ENCODE measurements around the gene UBL7.

The UBL7 gene

DNA sequence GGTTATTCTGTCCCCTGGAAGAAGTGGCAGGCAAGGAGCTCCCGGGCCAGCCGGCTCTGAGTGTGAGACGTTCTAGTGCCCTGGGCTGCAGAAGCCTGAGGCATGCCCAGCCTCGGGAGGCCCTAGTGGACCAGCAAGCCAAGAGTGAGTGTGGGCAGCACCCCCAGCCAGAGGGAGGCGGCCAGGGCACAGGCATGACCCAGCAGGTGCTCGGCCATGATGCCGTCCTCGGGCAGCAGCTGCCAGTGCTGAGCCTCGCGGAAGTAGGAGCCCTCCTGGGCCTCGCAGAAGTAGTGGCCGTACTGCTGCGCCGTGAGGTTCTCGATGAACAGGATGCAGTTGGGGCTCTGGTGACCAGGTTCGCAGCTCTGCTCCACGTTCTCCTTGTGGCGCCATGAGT lies 50.5 kb downstream of the UBL7 start:
- no peak for DNase-seq (ENCODE audit: insufficient read length, low spot score)
- no peak for FAIRE-seq

DNA sequence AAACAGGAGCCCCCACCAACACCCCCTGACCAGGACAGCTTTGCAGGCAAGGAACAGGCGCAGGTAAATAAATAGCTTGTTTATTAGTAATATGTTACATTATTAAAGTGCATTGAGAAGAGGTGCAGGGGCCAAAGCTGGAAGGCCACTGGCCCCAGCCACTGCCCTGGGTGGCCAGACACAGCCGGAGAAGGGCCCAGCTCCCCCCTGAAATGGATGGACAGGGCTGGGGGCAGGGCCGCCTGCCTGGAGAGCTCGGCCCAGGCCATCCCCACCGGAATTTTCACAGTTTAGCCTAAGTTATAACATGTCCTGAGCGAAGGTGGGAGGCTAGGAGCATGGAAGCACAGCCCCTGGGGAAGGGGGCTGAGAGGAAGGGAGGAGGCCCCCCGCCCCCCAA lies 51.7 kb downstream of the UBL7 start:
- DNase-seq (ENCODE audit: insufficient read length, low spot score) = no peak
- no peak for FAIRE-seq

DNA sequence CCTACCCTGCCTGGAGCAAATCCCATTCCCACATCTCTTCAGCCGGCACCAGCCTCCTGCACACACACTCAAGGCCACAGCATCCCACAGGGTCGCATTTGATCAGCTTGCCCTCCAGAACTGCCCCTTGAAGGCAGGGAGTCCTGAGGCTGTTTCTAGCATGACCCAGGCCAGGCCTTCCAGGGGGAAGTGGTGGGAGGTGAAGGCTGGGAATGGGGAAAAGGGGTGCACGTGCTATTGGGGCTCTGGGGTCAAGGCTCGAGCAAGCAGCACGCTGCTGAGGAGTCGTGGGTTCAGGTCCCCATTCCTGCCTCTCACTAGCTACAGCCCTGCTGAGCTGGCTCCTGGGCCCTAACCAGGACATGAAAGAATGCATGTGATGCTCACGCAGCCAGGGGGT lies 52.1 kb downstream of the UBL7 start:
- DNase-seq (ENCODE audit: insufficient read length, low spot score) (no peak), FAIRE-seq (no peak)

DNA sequence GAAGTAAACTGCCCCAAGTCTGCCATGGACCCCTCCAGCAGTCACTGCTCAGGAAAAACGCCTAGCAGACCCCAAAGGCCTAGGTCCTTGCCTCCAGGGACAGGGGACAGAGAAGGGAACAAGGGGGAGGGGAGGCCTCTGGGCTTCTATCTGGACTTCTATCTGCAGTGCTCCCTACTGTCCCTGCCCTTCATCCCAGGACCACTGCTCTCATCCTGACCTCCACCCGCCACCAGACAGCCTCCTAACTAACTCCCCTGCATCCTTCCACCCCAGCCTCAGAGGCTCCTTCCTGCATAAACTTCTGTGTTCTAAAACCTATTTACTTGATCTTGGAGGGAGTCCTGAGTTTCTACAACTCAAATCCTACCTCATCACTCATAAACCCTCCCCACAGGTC lies 52.6 kb downstream of the UBL7 start:
- no peak for FAIRE-seq

DNA sequence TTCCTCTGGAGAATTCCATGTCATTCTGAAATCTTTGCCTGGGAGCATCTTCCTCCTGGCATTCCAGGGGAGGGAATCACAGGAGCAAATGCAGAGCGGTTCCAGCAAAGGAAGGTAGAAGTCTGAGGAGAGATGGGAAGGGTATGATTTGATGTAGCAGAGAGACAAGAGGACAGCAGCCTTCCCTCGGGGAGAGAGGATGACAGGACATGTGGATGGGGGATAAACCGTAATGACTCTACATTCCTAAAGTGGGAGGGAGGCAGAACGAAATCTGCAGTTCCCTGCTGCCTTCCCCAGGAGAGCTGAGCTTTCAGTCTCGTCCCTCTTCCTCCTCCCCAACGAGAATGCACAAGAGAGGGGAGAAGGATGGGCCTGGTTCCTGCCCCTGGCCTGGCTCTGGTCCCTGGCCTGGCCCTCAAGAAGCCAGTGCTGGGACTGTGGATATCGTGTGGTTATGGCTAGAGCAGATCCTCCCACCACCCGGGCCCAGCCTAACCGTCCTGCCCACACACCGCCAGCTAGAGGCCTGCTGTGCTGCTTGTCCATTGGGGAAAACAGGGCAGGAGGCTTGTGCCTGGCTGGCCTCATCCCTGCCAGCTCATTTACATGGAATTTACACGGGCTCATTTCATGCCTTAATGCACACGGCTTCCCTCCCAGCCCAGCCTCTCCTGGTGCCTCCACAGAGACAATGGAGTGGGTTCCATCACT lies 53.8 kb downstream of the UBL7 start:
- DNase-seq (ENCODE audit: insufficient read length, low spot score) = no peak

More for the DNA sequence above, 52.6 kb downstream of the UBL7 start:
- DNase-seq (ENCODE audit: insufficient read length, low spot score) = no peak

DNA sequence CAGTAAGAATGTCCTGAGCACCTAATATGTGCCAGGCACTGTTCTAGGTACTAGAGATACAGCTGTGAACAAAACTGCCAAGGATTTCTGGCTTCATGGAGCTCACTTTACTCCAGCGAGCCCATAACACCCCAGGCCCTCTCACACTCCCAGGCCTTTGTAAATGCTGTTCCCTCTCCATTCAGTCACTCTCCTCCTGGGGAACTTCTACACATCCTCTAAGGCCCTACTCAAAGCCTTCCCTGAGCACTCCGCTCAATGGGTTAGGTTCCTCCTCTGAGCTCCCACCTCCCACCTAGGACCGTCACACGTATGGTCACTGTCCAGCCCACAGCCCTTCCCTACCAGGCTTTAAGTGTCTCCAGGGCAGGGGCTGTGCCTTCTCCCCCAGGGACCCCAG lies 54.4 kb downstream of the UBL7 start:
- FAIRE-seq (no peak), DNase-seq (ENCODE audit: insufficient read length, low spot score) (no peak)

More for the DNA sequence above, 53.8 kb downstream of the UBL7 start:
- FAIRE-seq = no peak

DNA sequence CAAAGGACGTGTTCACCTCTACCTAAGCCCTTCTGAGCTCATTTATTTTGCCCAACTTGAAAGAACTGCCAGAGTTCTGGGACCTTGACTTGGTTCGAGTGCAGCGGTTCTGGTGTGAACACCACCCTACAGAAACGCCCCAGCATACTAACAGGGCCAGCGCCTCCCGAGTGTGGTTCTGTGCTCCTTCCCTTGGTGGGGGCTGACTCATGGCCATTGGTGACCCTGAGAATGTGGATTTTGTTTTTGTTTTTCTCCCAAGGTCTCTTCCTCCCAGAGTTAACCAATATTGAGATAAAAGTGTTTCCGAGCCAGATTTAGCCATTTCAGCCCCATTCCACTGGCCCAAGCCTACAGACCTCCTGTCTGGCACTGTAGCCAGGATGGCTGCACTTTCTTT lies 55.1 kb downstream of the UBL7 start:
- DNase-seq (ENCODE audit: insufficient read length, low spot score) (no peak), FAIRE-seq (peak; percentile 51)

DNA sequence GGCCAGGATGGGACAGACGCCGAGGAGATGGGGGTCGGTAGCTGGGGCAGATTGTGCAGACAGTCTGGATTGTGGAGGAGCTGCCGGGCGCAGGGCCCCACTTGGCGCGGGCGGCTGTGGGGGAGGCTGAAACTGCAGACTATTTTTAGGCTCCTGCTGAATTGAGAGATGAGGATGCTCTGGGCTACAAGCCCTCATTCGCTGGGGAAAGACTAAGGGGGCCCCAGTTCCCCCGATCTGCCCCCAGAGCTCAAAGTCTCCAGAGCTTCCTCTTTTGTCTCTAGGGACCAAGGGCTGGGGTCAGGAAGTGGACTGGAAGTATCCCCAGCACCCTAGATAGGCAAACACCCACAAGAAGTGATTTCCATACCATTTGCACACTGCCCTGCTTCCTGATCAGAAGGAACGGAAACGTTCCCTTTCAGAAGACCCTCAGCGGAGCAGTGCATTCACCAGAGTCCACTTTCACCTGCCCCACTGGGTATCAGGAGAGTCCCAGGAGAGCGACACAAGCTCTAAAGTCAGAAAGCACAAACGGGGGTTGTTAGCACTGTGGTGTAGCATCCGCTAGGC lies 56.9 kb downstream of the UBL7 start:
- FAIRE-seq (peak; percentile 93), DNase-seq (ENCODE audit: insufficient read length, low spot score) (peak; percentile 82)

DNA sequence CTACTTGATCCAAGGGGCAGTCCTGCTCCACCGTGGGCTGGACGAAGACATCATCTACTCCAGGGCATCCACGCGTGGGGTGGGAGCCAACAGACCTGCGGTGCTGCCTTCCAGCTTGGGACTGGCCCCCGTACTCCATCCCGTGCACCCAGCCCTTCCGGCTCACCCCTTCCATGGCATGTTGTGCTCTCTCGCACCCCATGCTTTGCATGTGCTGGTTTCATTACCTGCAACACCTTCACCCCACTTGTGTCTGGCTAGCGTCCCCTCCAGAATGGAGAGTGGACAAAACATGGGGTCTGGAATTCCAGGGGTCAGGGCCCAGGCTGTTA lies 57.4 kb downstream of the UBL7 start:
- DNase-seq (ENCODE audit: insufficient read length, low spot score) (no peak), FAIRE-seq (no peak)

DNA sequence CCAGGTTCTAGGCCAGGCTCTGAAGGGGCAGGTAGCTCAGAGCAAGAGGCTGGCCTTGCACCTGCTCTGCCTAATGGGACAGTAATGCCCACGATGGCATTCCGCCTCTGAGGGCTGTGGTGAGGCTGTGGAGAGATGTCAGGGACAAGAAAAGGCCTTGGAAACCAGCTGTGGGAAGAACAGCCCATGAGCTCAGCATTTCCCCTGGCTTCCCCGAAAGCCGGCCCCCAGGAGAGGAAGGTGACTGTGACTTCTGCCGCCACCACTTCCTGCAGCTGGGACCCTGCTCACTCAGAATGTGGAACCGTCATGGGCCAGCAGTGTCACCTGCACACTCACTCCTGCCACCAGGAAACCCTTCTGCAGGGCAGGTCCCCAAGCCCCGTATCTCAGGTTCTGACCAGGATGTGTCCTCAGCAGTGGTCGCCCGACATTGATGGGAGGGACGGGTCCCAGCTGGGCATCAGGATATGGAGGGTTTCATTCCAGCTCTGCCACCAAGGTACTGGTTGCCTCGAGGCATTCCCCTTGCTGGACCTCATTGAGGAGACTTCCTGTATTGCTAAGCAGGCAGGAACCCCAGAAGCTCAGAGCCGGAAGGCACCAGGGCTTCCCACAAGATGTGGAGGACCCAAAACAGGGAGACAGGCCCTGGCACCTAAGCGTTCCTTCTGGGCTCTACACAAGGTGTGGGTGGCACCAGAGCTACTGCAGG lies 57.9 kb downstream of the UBL7 start:
- DNase-seq (ENCODE audit: insufficient read length, low spot score) = peak; percentile 50
- FAIRE-seq = peak; percentile 94

DNA sequence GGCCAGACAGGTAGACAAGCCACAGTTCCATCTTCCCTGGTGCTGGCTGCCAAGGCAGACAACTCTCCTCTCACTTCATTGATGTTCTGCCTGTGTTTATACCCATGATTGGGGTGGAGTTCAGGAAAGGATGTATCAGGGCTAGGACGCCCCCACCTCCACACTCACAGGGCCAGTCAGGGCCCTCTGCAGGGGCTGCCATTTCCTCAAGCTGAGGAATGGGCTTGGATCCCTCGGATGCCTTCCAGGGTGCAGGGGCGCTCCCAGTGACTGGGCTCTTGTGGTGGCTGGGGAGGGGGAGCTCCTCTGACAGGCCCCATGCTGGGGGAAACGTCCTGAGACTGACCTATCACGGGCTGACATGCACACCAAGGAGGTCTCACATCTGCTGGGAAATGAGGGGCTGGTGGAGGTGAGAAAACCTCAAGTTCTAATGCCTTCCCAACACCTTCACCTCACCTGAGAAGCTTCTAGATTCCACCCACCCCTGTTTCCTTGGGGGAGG lies 58.6 kb downstream of the UBL7 start:
- DNase-seq (ENCODE audit: insufficient read length, low spot score) (no peak), FAIRE-seq (no peak)

DNA sequence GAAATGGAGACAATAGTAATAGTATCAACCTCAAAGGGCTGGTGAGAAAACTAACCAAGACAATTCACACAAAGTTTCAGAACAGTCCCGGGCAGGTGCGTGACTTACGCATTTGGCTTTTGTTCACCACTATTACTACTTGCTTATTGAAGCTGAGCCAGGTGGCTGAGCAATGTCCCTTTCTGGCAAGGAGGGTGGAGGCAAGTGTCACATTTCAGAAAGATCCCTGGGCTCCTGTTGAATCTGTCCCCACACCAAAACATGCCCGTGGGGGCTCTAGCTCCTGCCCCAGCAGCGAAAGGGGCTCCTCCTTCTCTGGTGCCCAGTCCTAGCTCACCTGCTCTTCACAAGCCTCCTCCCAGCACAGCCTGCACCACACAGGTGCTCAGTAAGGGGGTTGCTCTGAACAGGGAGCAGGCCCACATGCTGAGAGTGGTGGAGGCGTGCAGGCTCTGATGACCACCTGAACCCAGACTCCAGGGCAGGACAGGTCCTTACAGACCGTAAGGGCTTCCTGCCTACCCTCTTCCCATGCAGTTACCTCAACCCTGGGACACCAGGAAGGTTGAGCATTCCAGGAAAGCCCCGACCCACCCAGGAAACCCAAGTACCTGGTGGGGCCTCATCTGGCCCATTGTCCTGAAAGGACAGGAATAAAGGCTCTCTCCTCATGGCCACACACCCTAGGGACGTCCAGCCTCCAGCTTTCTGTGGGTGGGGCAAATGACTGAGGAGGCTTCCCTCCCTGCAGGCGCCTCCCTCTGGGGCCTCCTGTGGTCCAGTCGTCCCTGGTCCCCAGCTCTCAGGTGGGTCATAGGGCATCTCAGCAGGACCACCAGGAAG lies 59.8 kb downstream of the UBL7 start:
- FAIRE-seq (peak; percentile 93), DNase-seq (ENCODE audit: insufficient read length, low spot score) (no peak)

DNA sequence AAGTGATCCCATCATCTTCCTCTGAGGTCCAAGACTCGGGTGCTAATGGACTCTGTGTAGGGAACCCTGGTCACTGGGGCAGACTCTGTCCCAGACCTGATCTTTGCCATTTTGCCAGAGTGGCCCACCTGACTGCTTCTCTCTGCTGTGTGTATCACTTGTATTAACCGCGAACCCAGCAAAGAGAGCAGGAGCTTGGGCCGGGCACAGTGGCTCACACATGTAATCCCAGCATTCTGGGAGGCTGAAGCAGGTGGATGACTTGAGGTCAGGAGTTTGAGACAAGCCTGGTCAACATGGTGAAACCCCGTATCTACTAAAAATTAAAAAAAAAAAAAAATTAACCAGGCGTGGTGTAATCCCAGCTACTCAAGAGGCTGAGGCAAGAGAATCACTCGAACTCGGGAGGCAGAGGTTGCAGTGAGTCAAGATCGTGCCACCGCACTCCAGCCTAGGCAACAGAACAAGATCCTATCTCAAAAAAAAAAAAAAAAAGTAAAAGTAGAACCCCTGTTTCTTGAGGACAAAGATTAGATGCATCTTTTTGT lies 60.6 kb downstream of the UBL7 start:
- DNase-seq (ENCODE audit: insufficient read length, low spot score) = no peak
- FAIRE-seq = no peak

DNA sequence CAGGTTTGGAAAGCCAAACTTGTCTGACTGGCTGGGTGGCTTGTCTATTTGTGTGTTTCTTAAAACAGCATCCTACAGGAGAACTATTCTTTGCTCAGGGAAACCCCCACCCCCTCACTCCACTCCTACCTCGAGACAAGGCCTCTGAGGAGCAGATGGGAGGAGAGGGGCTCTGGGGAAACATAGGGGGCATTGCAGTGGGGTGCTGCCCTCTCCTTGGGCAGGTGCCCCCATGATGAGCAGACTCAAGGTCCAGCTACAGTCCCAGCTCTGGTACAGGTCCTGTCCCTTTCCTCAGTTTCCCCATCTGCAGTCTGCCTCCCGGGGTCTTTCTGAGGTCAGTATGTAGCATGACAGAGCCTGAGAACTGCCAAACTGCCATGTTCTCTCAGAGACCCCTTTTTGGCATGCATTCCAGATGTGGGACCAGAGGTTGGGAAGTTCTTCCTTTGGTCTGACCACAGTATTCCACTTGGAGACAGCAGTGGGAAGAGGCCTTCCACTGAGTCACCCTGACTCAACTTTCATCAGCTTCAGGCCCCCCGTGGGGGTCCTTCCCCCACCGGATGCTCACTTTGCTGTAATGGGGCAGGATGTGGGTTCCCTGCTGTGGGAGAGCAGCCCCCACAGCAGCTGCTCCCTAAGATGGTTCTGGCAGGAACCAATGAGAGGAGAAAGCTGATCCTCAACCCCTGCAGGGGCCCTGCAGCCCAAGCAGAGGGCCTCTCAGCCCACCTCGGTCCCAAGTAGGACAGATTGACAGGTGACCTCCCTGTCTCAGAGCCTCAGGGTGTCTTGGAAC lies 61.2 kb downstream of the UBL7 start:
- peak; percentile 87 for FAIRE-seq
- no peak for DNase-seq (ENCODE audit: insufficient read length, low spot score)

DNA sequence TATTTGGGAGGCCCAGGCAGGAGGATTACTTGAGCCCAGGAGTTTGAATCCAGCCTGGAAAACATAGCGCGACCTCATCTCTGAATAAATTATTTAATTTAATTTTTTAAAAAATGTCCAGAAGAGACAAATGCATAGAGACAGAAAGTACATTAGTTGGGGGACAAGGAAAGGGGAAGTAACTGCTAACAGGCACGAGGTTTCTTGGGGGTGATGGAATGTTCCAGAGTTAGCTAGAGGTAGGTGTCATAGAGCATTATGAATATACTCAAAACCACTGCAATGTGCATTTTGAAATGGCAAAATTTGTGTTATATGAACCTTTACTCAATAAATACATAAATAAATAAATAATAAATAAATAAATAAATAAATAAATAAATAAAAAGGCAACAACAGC lies 61.9 kb downstream of the UBL7 start:
- no peak for FAIRE-seq
- DNase-seq (ENCODE audit: insufficient read length, low spot score) = no peak

DNA sequence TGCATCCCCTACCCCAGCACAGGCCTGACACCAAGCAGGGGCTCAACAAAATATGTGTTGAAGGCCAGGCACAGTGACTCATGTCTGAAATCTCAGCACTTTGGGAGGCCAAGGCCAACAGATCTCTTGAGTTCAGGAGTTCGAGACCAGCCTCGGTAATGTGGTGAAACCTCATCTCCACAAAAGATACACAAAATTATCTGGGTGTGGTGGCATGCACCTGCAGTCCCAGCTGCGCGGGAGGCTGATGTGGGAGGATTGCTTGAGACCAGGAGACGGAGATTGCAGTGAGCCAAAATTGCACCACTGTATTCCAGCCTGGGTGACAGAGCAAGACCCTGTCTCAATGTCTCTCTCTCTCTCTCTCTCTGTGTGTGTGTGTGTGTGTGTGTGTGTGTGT lies 62.8 kb downstream of the UBL7 start:
- DNase-seq (ENCODE audit: insufficient read length, low spot score) = no peak
- FAIRE-seq = peak; percentile 66

DNA sequence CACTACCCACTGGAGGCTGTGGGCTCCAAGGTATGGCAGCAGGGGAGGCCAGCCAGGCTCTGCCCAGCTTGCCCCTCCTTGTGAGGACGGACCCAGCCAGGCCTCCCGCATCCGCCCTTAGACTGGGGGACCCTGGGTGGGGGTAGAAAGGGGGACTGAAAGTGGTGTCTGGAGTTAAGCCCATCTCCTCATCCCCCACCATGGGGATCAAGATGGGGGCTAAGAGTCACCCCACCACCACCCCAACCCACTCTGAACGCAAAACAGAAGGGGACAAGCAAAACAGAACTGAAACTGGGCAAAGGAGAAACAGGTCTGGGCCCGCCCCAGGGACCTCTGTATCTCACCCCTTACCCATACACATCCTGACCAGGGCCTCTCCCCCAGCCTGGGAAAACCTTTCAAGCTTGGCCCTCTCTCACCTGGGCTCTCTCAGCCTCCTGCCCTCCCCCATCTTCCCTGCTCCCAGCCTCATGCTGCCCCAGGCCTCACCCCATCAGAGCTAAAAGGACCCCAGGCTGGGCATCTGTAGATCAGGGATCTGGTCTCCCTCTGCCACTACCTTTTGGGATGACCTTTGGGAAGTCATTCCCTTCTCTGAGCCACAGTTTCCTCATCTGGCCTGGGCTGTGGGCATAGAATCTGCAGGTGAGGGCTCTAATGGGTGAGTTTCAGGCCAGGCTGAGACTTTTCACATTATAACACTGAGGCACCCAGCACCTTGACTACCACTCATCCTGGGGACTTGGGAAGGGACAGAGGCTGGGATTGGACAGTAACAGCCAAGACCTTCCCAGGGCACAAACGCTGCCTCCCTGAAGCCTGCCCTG lies 63.5 kb downstream of the UBL7 start:
- peak; percentile 97 for FAIRE-seq
- no peak for DNase-seq (ENCODE audit: insufficient read length, low spot score)

DNA sequence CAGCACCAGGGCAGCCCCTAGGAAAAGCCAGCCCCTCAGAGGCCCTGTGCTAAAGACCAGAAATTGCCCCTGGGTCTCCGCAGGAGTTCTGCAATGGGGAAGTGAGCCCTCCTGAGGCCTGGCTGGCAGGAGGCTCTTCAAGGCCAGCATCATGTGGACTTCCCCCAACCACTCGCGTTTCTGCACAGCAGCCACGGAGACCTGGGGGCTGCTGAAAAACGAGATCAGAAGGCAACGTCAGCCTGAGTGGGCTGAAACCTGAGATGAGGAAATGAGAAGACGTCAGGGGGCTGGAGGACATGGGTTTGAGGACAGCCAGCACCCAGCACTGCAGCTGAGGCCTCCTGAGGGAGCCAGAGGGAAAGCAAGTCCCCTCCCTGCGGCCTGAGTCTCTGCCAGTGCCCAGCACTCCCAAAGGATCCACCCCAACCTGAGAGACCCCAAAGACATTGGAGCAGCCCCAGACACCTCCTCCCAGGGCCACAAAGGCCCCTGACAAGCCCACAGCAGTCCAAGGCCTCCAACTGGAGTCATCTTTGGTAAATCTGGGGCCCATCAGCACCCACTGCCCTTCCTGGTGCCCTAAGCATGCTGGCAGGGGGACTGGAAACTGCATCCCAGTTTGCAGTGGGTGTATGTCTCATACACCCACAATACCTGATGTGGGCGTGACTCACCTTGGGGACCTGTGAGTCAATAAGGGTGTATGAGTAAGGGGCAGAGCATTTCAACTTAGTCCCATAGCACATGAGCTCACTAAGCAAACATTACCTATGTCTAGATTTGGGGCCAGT lies 64.3 kb downstream of the UBL7 start:
- FAIRE-seq (peak; percentile 96), DNase-seq (ENCODE audit: insufficient read length, low spot score) (peak; percentile 57)

DNA sequence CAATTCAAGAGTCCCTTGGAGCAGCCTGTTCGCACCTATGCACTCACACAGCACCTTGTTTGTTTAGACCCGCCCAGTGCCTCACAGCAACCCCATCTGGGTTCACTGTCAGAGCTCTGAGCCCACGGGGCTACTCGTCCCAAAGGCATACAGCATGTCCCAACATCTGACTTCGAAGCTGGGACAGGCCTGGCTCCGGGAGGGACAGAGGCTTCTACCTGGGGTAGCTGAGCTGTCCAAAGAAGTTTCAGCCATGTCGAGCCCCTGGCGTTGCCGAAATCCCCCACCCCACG lies 64.9 kb downstream of the UBL7 start:
- no peak for DNase-seq (ENCODE audit: insufficient read length, low spot score)
- no peak for FAIRE-seq
